GM12892 (cell line): ENCODE results near the gene SORCS2.

Experiments used
- POLR2A ChIP-seq: IDR thresholded peaks from 2 replicates; pipeline ENCODE4 v1.6.1; 2011; ENCODE audit warnings: low read depth, low read length, control low read depth
- TAF1 ChIP-seq: IDR thresholded peaks from 2 replicates; pipeline ENCODE4 v1.6.1; 2011; ENCODE audit warnings: low read depth, mild to moderate bottlenecking, control low read depth, low read length, borderline replicate concordance

GRCh38 chr4:7426525-7427171 lies 234.3 kb downstream of the SORCS2 start:
- TF ChIP-seq POLR2A (no peak), TAF1 (no peak)
